NT2/D1 (cell line): Measurements from ENCODE around the gene FCN2.

Experiments used
- DNase-seq: peaks from one replicate; pipeline ENCODE4 v3.0.0-alpha.2; 2011; ENCODE audit warnings: low read depth, low spot score
- H3K27me3 ChIP-seq: 2 replicates; pipeline ENCODE4 v1.6.0; 2011; ENCODE audit warnings: mild to moderate bottlenecking; ENCODE audit not compliant: insufficient read length, insufficient read depth
- H3K36me3 ChIP-seq: 2 replicates; pipeline ENCODE4 v1.6.1; 2011; ENCODE audit warnings: mild to moderate bottlenecking, low read length, mixed read lengths; ENCODE audit not compliant: insufficient read depth, insufficient read length
- H3K4me1 ChIP-seq: 2 replicates; pipeline ENCODE4 v1.5.1; 2011; ENCODE audit not compliant: insufficient read depth, insufficient read length
- H3K4me3 ChIP-seq: 2 replicates; pipeline ENCODE4 v1.5.1; 2011; ENCODE audit warnings: low read depth; ENCODE audit not compliant: insufficient read length
- H3K9ac ChIP-seq: 2 replicates; pipeline ENCODE4 v1.6.0; 2011; ENCODE audit warnings: low read depth; ENCODE audit not compliant: insufficient read length
- H3K9me3 ChIP-seq: 2 replicates; pipeline ENCODE4 v1.5.1; 2011; ENCODE audit warnings: mild to moderate bottlenecking, low read length; ENCODE audit not compliant: insufficient read depth
- SUZ12 ChIP-seq: IDR thresholded peaks from 2 replicates; pipeline ENCODE4 v1.6.1; 2011; ENCODE audit not compliant: insufficient read length, insufficient read depth; ENCODE audit errors: extremely low read depth
- YY1 ChIP-seq: IDR thresholded peaks from 2 replicates; pipeline ENCODE4 v1.6.1; 2011; ENCODE audit not compliant: insufficient read length, insufficient read depth
- ZNF274 ChIP-seq: IDR thresholded peaks from 2 replicates; pipeline ENCODE4 v1.6.1; 2011; ENCODE audit warnings: mild to moderate bottlenecking, low read depth, low read length

FCN2 gene

GRCh38 chr9:134909511-134910481 lies 29.2 kb downstream of the FCN2 start:
- no peak for DNase-seq
- no peaks in the 10 kb centered on the region for H3K9me3 ChIP-seq
- no peak overlapping the region for H3K9ac ChIP-seq

GRCh38 chr9:134912126-134912840 lies 31.7 kb downstream of the FCN2 start:
- Histone ChIP-seq H3K36me3 (no peaks in the 10 kb centered on the region), H3K4me1 (no peaks in the 10 kb centered on the region), H3K27me3 (no peaks in the 10 kb centered on the region), H3K4me3 (no peak overlapping the region), H3K9ac (no peak overlapping the region), H3K9me3 (no peaks in the 10 kb centered on the region)
- no peak for DNase-seq
- no peak for TF ChIP-seq YY1
- TF ChIP-seq ZNF274, result no peak

More at GRCh38 chr9:134909511-134910481, 29.2 kb downstream of the FCN2 start:
- no peaks in the 10 kb centered on the region for H3K36me3 ChIP-seq
- no peaks in the 10 kb centered on the region for H3K27me3 ChIP-seq
- H3K4me1 ChIP-seq, result no peaks in the 10 kb centered on the region
- TF ChIP-seq SUZ12 (no peak), YY1 (no peak), ZNF274 (no peak)
- H3K4me3 ChIP-seq, result no peak overlapping the region

- no peak overlapping the region for H3K4me3 ChIP-seq
- TF ChIP-seq YY1 (no peak), SUZ12 (no peak), ZNF274 (no peak)
- H3K36me3 ChIP-seq, result no peaks in the 10 kb centered on the region
- no peaks in the 10 kb centered on the region for H3K4me1 ChIP-seq
- DNase-seq, result no peak
- H3K27me3 ChIP-seq, result no peaks in the 10 kb centered on the region
- H3K9ac ChIP-seq, result no peak overlapping the region
- H3K9me3 ChIP-seq, result no peaks in the 10 kb centered on the region
These were observed 32.6 kb downstream of the FCN2 start for GRCh38 chr9:134913041-134913712.

GRCh38 chr9:134913713-134914500 lies 33.3 kb downstream of the FCN2 start:
- no peak for TF ChIP-seq ZNF274
- TF ChIP-seq SUZ12, result no peak
- TF ChIP-seq YY1, result no peak
- H3K4me1 ChIP-seq, result no peaks in the 10 kb centered on the region
- no peak overlapping the region for H3K9ac ChIP-seq
- no peaks in the 10 kb centered on the region for H3K36me3 ChIP-seq
- DNase-seq, result no peak
- peaks cover 7% of the 10 kb centered on the region; the same call in 1 of the 2 replicates for H3K9me3 ChIP-seq
- H3K4me3 ChIP-seq, result no peak overlapping the region
- H3K27me3 ChIP-seq, result no peaks in the 10 kb centered on the region

GRCh38 chr9:134914501-134914834 lies 33.9 kb downstream of the FCN2 start:
- H3K9ac ChIP-seq, result no peak overlapping the region
- H3K4me3 ChIP-seq, result no peak overlapping the region
- H3K9me3 ChIP-seq, result peaks cover 11% of the 10 kb centered on the region; the same call in 1 of the 2 replicates
- no peak for DNase-seq
- no peaks in the 10 kb centered on the region for H3K36me3 ChIP-seq
- TF ChIP-seq SUZ12 (no peak), YY1 (no peak), ZNF274 (no peak)
- H3K27me3 ChIP-seq, result no peaks in the 10 kb centered on the region
- H3K4me1 ChIP-seq, result no peaks in the 10 kb centered on the region

GRCh38 chr9:134915046-134915985 lies 34.7 kb downstream of the FCN2 start:
- TF ChIP-seq YY1 (no peak), SUZ12 (no peak), ZNF274 (no peak)
- Histone ChIP-seq H3K36me3 (no peaks in the 10 kb centered on the region), H3K27me3 (no peaks in the 10 kb centered on the region), H3K9ac (no peak overlapping the region), H3K9me3 (peaks cover 19% of the 10 kb centered on the region), H3K4me1 (no peaks in the 10 kb centered on the region), H3K4me3 (no peak overlapping the region)
- DNase-seq, result no peak
